H1 (cell line): ENCODE data around the gene KLHDC8A. TPM values are rescaled to one million over a fixed set of nuclear protein-coding genes. Genes with fewer than 3 reads are reported as not detected.
A peak's percentile ranks its signal among the peaks of the same experiment; 100 is the strongest.

Experiments used
- CTCF ChIA-PET: fragments of 300-600 bp; sonication (Branson Sonifier 250); formaldehyde crosslinking; loops from one replicate; lab custom pipeline; 2021; ENCODE audit not compliant: partially characterized antibody; lab: Charles Lee
- POLR2A ChIA-PET: fragments of 300-600 bp; sonication (Branson Sonifier 250); formaldehyde crosslinking; loops from one replicate; lab custom pipeline; 2021; ENCODE audit warnings: inconsistent platforms; ENCODE audit not compliant: partially characterized antibody; lab: Charles Lee
- DNase-seq, 2 experiments: peaks; one replicate each; pipeline versions ENCODE4 v3.0.0 to v3.0.0-alpha.2; 2010 to 2022; ENCODE audit warnings: low spot score in 2 of 2, low read depth in 1 of 2, mixed read lengths in 1 of 2
- FAIRE-seq: peaks from 2 replicates; lab custom pipeline; 2011; peaks lifted over from hg19 to GRCh38; lab: Jason Lieb, UNC
- H2AFZ ChIP-seq: 2 replicates; pipeline ENCODE4 v1.8.1; 2012; ENCODE audit warnings: low read length, inconsistent platforms
- H2AK5ac ChIP-seq: 2 replicates; pipeline ENCODE4 v1.6.1; 2013; ENCODE audit warnings: low read depth, low read length
- H2BK120ac ChIP-seq: replicated peaks from 2 replicates; pipeline ENCODE3; 2013; ENCODE audit warnings: low read depth, low read length, inconsistent platforms
- H2BK12ac ChIP-seq: 2 replicates; pipeline ENCODE4 v1.6.1; 2013; ENCODE audit warnings: low read depth, low read length
- H2BK15ac ChIP-seq: 2 replicates; pipeline ENCODE4 v1.6.1; 2013; ENCODE audit warnings: low read length
- H2BK20ac ChIP-seq: 2 replicates; pipeline ENCODE4 v1.6.1; 2013; ENCODE audit warnings: low read length
- H2BK5ac ChIP-seq: 2 replicates; pipeline ENCODE4 v1.6.1; 2013; ENCODE audit warnings: low read depth, low read length
- H3K14ac ChIP-seq: 2 replicates; pipeline ENCODE4 v1.6.1; 2013; ENCODE audit warnings: inconsistent platforms; ENCODE audit not compliant: insufficient read length
- H3K18ac ChIP-seq: 2 replicates; pipeline ENCODE4 v1.6.1; 2013; ENCODE audit warnings: low read length; ENCODE audit errors: extremely low read depth
- H3K23ac ChIP-seq: 2 replicates; pipeline ENCODE4 v1.6.1; 2013; ENCODE audit warnings: inconsistent platforms; ENCODE audit not compliant: insufficient read length
- H3K23me2 ChIP-seq: 2 replicates; pipeline ENCODE4 v1.6.1; 2013; ENCODE audit warnings: low read depth, low read length
- H3K27ac ChIP-seq: 2 replicates; pipeline ENCODE4 v1.6.1; 2011; ENCODE audit warnings: low read depth, low read length, inconsistent platforms
- H3K27me3 ChIP-seq, 4 experiments: replicated peaks in 1 of 4; 1 replicate in 1 of 4; 2 replicates in 3 of 4; pipeline versions ENCODE4 v1.6.1 to v1.8.1; 2011 to 2013; ENCODE audit warnings: low read length in 3 of 4, mild to moderate bottlenecking in 3 of 4, inconsistent platforms in 2 of 4, mixed read lengths in 2 of 4, moderate library complexity in 1 of 4; ENCODE audit not compliant: control insufficient read depth in 3 of 4, insufficient read depth in 3 of 4; ENCODE audit errors: extremely low read depth in 1 of 4
- H3K36me3 ChIP-seq, 4 experiments: 2 replicates each; pipeline versions ENCODE4 v1.6.1 to v1.8.1; 2011 to 2013; ENCODE audit warnings: mild to moderate bottlenecking in 4 of 4, low read length in 3 of 4, moderate library complexity in 2 of 4, control low read depth in 1 of 4, inconsistent platforms in 1 of 4; ENCODE audit not compliant: insufficient read depth in 4 of 4, control insufficient read depth in 2 of 4
- H3K4ac ChIP-seq: replicated peaks from 2 replicates; pipeline ENCODE3; 2013; ENCODE audit warnings: low read length, low read depth, mixed read lengths, inconsistent platforms; ENCODE audit not compliant: insufficient read length
- H3K4me1 ChIP-seq, 4 experiments: replicated peaks in 1 of 4; 1 replicate in 1 of 4; 2 replicates in 3 of 4; pipeline versions ENCODE4 v1.6.1 to v1.8.1; 2011 to 2013; ENCODE audit warnings: low read length in 3 of 4, inconsistent platforms in 2 of 4, mixed read lengths in 1 of 4; ENCODE audit not compliant: insufficient read depth in 4 of 4, control insufficient read depth in 3 of 4
- H3K4me2 ChIP-seq, 2 experiments: 2 replicates each; pipeline versions ENCODE4 v1.6.1 to v1.8.1; 2011 to 2013; ENCODE audit warnings: low read depth in 2 of 2, low read length in 2 of 2, control low read depth in 1 of 2, inconsistent platforms in 1 of 2, mild to moderate bottlenecking in 1 of 2; ENCODE audit not compliant: insufficient read depth in 1 of 2
- H3K4me3 ChIP-seq, 4 experiments: fragments of 200-600, 300-600 bp in 1 of 4; sonication (generic), shearing (Covaris generic), sonication (Bioruptor Twin) in 1 of 4; 2 replicates each; pipeline versions ENCODE4 v1.5.1 to v1.8.1; 2011 to 2016; ENCODE audit warnings: low read length in 4 of 4, low read depth in 3 of 4, control low read depth in 2 of 4, inconsistent platforms in 2 of 4, mild to moderate bottlenecking in 2 of 4, mixed read lengths in 1 of 4, moderate library complexity in 1 of 4; ENCODE audit not compliant: insufficient read depth in 2 of 4; ENCODE audit errors: extremely low read depth in 1 of 4
- H3K56ac ChIP-seq: replicated peaks from 2 replicates; pipeline ENCODE3; 2013; ENCODE audit warnings: low read depth, mild to moderate bottlenecking, mixed read lengths, low read length, inconsistent platforms; ENCODE audit not compliant: insufficient read length
- H3K79me1 ChIP-seq: 2 replicates; pipeline ENCODE4 v1.6.1; 2013; ENCODE audit warnings: low read depth, low read length, control low read depth
- H3K79me2 ChIP-seq, 2 experiments: 2 replicates each; pipeline versions ENCODE4 v1.6.1 to v1.8.1; 2012 to 2013; ENCODE audit warnings: low read length in 2 of 2, mild to moderate bottlenecking in 2 of 2, inconsistent platforms in 1 of 2; ENCODE audit not compliant: insufficient read depth in 2 of 2, control insufficient read depth in 1 of 2
- H3K9ac ChIP-seq, 4 experiments: replicated peaks in 1 of 4; 1 replicate in 1 of 4; 2 replicates in 3 of 4; pipeline versions ENCODE4 v1.6.1 to v1.8.1; 2011 to 2013; ENCODE audit warnings: low read depth in 3 of 4, low read length in 3 of 4, control low read depth in 2 of 4, mild to moderate bottlenecking in 2 of 4, moderate library complexity in 2 of 4, inconsistent platforms in 1 of 4; ENCODE audit errors: extremely low read depth in 1 of 4
- H3K9me3 ChIP-seq, 2 experiments: 2 replicates each; pipeline versions ENCODE4 v1.6.1 to v1.8.1; 2012 to 2013; ENCODE audit warnings: mild to moderate bottlenecking in 2 of 2, moderate library complexity in 2 of 2, control low read depth in 1 of 2, inconsistent platforms in 1 of 2, low read depth in 1 of 2, low read length in 1 of 2, mixed read lengths in 1 of 2; ENCODE audit not compliant: insufficient read depth in 2 of 2
- H4K20me1 ChIP-seq, 2 experiments: replicated peaks in 1 of 2; 2 replicates each; pipeline versions ENCODE3 to v1.8.1; 2011 to 2013; ENCODE audit warnings: inconsistent platforms in 2 of 2, low read length in 2 of 2, mild to moderate bottlenecking in 1 of 2; ENCODE audit not compliant: insufficient read depth in 2 of 2, control insufficient read depth in 1 of 2
- H4K5ac ChIP-seq: 2 replicates; pipeline ENCODE4 v1.6.1; 2013; ENCODE audit warnings: low read length, low read depth, mixed read lengths, inconsistent platforms; ENCODE audit not compliant: insufficient read length
- H4K8ac ChIP-seq: 2 replicates; pipeline ENCODE4 v1.8.0; 2013; ENCODE audit warnings: mild to moderate bottlenecking, moderate library complexity, low read length, inconsistent platforms; ENCODE audit not compliant: insufficient read depth; ENCODE audit errors: extremely low read depth
- H4K91ac ChIP-seq: replicated peaks from 2 replicates; pipeline ENCODE3; 2013; ENCODE audit warnings: low read length, mixed read lengths, inconsistent platforms; ENCODE audit not compliant: insufficient read length
- ASH2L ChIP-seq: fragments of 200-600, 300-600 bp; sonication (generic); IDR thresholded peaks from one replicate; pipeline ENCODE4 v1.7.1; 2017; ENCODE audit warnings: low read length
- CBX8 ChIP-seq: fragments of 300-800, 300-1000 bp; sonication (generic); IDR thresholded peaks from 2 replicates; pipeline ENCODE4 v1.7.1; 2016; ENCODE audit warnings: low read depth, low read length, borderline replicate concordance
- CHD2 ChIP-seq: IDR thresholded peaks from 2 replicates; pipeline ENCODE4 v1.6.1; 2012; ENCODE audit warnings: low read length, improper control_type of control experiment
- HDAC6 ChIP-seq: IDR thresholded peaks from one replicate; pipeline ENCODE4 v1.7.1; 2012; ENCODE audit warnings: low read depth, mild to moderate bottlenecking, inconsistent platforms, low read length, moderate library complexity
- NRF1 ChIP-seq: IDR thresholded peaks from 2 replicates; pipeline ENCODE4 v1.6.1; 2011; ENCODE audit warnings: mild to moderate bottlenecking, low read depth, low read length, improper control_type of control experiment
- POLR2AphosphoS5 ChIP-seq: IDR thresholded peaks from 2 replicates; pipeline ENCODE4 v1.6.1; 2011; ENCODE audit warnings: low read depth, low read length
- RBBP5 ChIP-seq: IDR thresholded peaks from 2 replicates; pipeline ENCODE4 v1.7.1; 2012; ENCODE audit warnings: low read depth, mild to moderate bottlenecking, inconsistent platforms, low read length, moderate library complexity, borderline replicate concordance
- RFX5 ChIP-seq: IDR thresholded peaks from 2 replicates; pipeline ENCODE4 v1.6.1; 2011; ENCODE audit warnings: low read depth, low read length, improper control_type of control experiment, borderline replicate concordance
- RXRA ChIP-seq: IDR thresholded peaks from 2 replicates; pipeline ENCODE4 v1.6.1; 2011; ENCODE audit warnings: low read depth, mild to moderate bottlenecking, low read length, moderate library complexity; ENCODE audit not compliant: insufficient read depth
- SIN3A ChIP-seq, 2 experiments: IDR thresholded peaks in 1 of 2; conservative IDR thresholded peaks in 1 of 2; 2 replicates each; pipeline ENCODE4 v1.6.1; 2011 to 2012; ENCODE audit warnings: low read length in 2 of 2, improper control_type of control experiment in 1 of 2, low read depth in 1 of 2, mild to moderate bottlenecking in 1 of 2
- SP4 ChIP-seq: IDR thresholded peaks from 2 replicates; pipeline ENCODE4 v1.6.1; 2012; ENCODE audit warnings: low read length, inconsistent platforms
- WGBS, 2 experiments: shearing (Covaris generic) in 1 of 2; methylation state at CpG; one replicate each; pipeline versions ENCODE4 v1.1.6 to v1.1.7; 2013 to 2015; ENCODE audit warnings: low lambda C conversion rate in 2 of 2, mixed read lengths in 2 of 2, inconsistent platforms in 1 of 2, low coverage in 1 of 2, missing lambda C conversion rate in 1 of 2; ENCODE audit not compliant: insufficient replicate concordance in 2 of 2, insufficient coverage in 1 of 2, insufficient read length in 1 of 2; ENCODE audit errors: extremely low coverage in 1 of 2, missing lambda C conversion rate in 1 of 2; 5-methylcytosine and 5-hydroxymethylcytosine counted together
- polyA plus RNA-seq, 7 experiments: library from polyadenylated mRNA; depleted of rRNA in 3 of 7; stranded (reverse) in 5 of 7; unstranded in 2 of 7; fragments of >200 nt in 5 of 7; fragments of 200-250 nt in 2 of 7; gene quantifications; 1 replicate in 5 of 7; 2 replicates in 1 of 7; 4 replicates in 1 of 7; pipeline versions ENCODE4 v1.2.1 to v1.2.3, GENCODE V29; 2011 to 2013; ENCODE audit warnings: missing spikeins in 2 of 7, mixed read lengths in 2 of 7
- total RNA-seq: library from RNA; stranded (reverse); fragmentation: NEBNext Ultra II Directional; extraction: Animal tissue kit (Norgen Biotek cat#: 25700); gene quantifications from 2 replicates; pipeline ENCODE4 v1.2.1, GENCODE V29; 2021

KLHDC8A gene
- total and polyA plus RNA-seq, 2 of the 8 experiments (the other 6 are each of a cell fraction or from before 2014, with no cell fraction given) = 1.9 to 3.4 TPM

DNA sequence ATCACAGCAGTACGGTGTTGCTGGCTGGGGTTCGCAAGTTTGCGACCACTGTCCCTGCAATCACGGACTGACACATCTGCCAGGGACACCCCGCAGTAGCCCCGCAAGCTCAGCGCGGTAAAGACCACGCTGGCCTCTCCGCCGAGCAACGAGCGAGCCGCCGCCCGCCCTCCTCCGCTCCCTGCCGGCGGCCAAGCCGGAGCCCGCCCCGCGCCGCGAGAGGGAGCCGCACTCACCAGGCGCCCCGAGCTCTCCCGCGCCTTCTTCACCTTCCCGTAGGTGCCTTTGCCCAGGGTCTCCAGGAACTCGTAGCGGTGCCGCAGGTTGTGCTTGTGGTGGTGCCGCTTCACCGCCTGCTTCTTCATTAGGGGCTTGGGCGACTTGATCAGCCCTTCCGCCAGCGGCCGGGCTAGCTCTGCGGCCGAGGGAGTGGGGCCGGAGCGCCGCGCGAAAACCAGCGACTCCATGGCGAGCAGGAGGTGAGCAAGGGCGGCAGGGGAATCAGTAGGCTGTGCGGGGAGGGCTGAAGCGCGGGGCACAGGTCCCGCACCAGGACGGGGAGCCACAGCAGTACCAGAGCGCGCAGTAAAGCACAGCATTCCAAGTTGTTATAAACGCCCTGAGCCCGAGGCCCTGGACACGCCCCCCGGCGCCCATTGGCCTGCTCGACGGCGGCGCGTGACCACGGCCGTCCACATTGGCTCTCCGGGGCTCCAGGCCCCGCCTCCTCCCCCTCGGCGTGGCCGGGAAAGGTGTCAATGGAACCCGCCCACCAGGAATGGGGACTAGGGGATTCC, 35.4 kb downstream of the KLHDC8A start, which contains the start of gene NUAK2:
Gene NUAK2, minus strand, starts transcription at position 584 of the 797 bp plus-strand sequence. Its CDS starts 117 bp downstream, at position 467.
- peak within 1 kb of the TSS; percentile 65 to 91 for H3K4me2 ChIP-seq
- TF ChIP-seq ASH2L = peak; percentile 82
- TF ChIP-seq SIN3A (conservative IDR thresholded peaks at IDR 0.05 in 1 of 2, IDR thresholded peaks at IDR 0.05 in 1 of 2; ENCODE audit: low read depth in 1 of 2, low read length in 2 of 2) = peak in 1 of 2 experiments; percentile 53; a peak in 2 of 4 replicates
- TF ChIP-seq RBBP5 = peak; percentile 67; the same call in 1 of the 2 replicates
- no peak for TF ChIP-seq HDAC6
- peak; percentile 92 for TF ChIP-seq SP4
- no peak for TF ChIP-seq NRF1
- peak; percentile 96 for TF ChIP-seq POLR2AphosphoS5
- no peak for TF ChIP-seq RXRA
- no peak for TF ChIP-seq RFX5
- TF ChIP-seq CBX8 = no peak
- 0 out of 2 replicates have a peak, but pooled peaks have one; percentile 40 for TF ChIP-seq CHD2

More for the DNA sequence above, 35.4 kb downstream of the KLHDC8A start, which contains the start of gene NUAK2:
- Histone ChIP-seq H3K23ac (no peak within 1 kb of the TSS), H3K27me3 (no peaks in the 10 kb centered on the region), H2BK5ac (peak within 1 kb of the TSS; percentile 26; the same call in 1 of the 2 replicates), H3K4me3 (peak within 1 kb of the TSS; percentile 67 to 93 (median 80)), H3K4me1 (peaks cover 26 to 37% (median 31%) of the 10 kb centered on the region in 4 experiments), H4K91ac (peak within 1 kb of the TSS; percentile 78), H3K56ac (peak within 1 kb of the TSS; percentile 84), H3K14ac (no peak within 1 kb of the TSS), H2BK20ac (peak within 1 kb of the TSS; percentile 34; the same call in 1 of the 2 replicates), H3K79me2 (peaks cover 25 to 46% of the 10 kb centered on the region in 2 experiments), H3K79me1 (peaks cover 30% of the 10 kb centered on the region), H4K5ac (peak within 1 kb of the TSS; percentile 85), H2AK5ac (no peak within 1 kb of the TSS; the same call in 1 of the 2 replicates), H3K36me3 (peaks cover 0 to 4% (median 0%) of the 10 kb centered on the region in 4 experiments; a peak in 2 of 8 replicates), H3K27ac (peak within 1 kb of the TSS; percentile 81), H2BK12ac (peak within 1 kb of the TSS; percentile 78; the same call in 1 of the 2 replicates), H4K20me1 (peaks cover 11 to 28% of the 10 kb centered on the region in 2 experiments), H3K9me3 (no peaks in the 10 kb centered on the region), H2BK120ac (no peak within 1 kb of the TSS), H2AFZ (no peak within 1 kb of the TSS), H2BK15ac (peak within 1 kb of the TSS; percentile 90; the same call in 1 of the 2 replicates), H3K23me2 (peaks cover 8% of the 10 kb centered on the region), H4K8ac (peak within 1 kb of the TSS; percentile 86), H3K9ac (peak within 1 kb of the TSS; percentile 60 to 91 (median 73)), H3K4ac (no peak within 1 kb of the TSS), H3K18ac (peak within 1 kb of the TSS; percentile 85)
- whole genome bisulfite sequencing, 2 experiments = 2% methylated on average over 69 of the region's 75 CpGs; no CpG with 5 or more reads in 1 of the 2 experiments
- ChIA-PET CTCF (interaction anchor here (0.6 to 67.1 kb wide), 13 partner anchors 9 to 1620 kb away, joined by 3 to 2424 read pairs (median 4); partner anchors contain the start of gene TMCC2), POLR2A (interaction anchor here (0.9 to 11.0 kb wide), 24 partner anchors 8 to 114 kb away, joined by 3 to 134 read pairs (median 4); no protein-coding TSS in a partner anchor)
- DNase-seq (peak; percentile 82 to 96), FAIRE-seq (no peak)
